GM21367 (cell line): ENCODE measurements around the gene CLIP2.

Experiments used
- ATAC-seq: cut with Tn5 transposase; IDR thresholded peaks from one replicate; pipeline ENCODE4 v1.9.1; 2021; ENCODE audit not compliant: unreplicated experiment

CLIP2 gene

DNA sequence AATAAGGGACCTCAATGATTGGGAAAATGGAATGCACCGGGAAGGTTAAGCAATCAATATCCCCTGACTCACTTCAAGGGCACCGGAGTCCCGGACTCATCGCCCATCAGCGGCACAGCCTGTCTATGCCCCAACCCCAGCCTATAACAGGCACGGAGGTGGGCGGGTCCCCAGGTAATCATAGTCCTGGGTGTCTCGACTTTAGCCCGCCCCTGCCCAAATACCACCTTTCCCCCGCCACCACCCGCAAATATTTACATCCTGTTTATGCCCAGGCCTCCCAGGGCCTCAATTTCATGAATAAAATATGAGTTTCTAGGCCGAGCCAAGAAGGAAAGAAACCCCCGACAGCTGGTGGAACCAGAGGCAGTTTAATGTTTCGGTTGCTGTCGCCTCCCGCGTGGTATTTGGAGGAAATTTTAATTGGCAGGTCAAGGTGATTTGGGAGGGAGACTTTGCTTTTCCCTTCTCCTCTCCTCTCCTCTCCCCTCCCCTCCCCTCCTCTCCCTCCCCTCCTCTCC is 19.4 kb upstream of the CLIP2 start:
- ATAC-seq: no peak

DNA sequence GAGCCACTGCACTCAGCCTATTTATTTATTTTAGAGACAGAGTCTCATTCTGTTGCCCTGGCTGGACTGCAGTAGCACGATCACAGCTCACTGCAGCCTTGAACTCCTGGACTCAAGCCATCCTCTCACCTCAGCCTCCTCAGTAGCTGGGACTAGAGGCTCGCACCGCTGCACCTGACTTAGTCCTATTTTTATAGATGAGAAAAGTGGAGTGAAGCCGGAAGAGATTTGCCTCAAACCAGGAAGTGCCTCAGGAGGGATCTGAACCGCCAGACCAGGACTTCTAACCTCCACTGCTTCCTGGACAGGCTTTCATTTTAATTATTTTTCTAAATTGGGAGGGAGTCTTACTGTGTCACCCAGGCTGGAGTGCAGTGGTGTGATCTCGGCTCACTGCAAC is 17.5 kb upstream of the CLIP2 start:
- ATAC-seq: no peak

DNA sequence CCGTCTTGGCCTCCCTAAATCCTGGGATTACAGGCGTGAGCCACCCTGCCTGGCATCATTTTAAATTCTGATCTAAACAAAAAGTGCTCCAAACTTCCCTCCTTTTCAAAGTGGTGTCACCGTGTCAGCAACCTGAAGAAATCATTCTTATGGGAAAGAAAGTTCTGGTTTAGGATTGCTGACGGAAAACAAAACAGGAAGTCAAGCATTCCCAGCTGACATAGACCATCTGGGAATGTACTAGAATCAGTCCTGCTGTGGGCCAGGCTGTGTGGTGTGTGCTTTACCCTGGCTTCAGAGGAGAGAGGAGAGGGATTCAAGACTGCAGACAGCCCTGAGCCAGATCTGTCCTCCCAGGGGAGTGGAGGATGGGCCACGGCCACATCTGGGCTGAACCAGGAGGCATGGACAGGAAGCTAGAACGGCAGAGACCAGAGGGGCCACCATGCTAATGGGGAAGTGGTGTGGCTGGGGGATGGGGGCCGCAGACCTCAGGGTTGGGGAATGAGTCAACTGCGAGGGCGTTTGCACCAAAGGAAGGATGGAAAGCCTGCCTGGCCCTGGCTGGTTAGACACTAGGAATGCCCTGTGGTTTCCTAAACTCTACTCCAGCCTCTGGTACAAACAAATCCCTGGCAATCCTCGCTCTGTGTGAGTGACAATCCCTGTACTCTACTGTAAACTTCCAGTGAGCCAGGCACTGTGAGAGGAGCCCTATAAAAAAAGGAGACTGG is 16.7 kb upstream of the CLIP2 start:
- ATAC-seq: peak; percentile 64

DNA sequence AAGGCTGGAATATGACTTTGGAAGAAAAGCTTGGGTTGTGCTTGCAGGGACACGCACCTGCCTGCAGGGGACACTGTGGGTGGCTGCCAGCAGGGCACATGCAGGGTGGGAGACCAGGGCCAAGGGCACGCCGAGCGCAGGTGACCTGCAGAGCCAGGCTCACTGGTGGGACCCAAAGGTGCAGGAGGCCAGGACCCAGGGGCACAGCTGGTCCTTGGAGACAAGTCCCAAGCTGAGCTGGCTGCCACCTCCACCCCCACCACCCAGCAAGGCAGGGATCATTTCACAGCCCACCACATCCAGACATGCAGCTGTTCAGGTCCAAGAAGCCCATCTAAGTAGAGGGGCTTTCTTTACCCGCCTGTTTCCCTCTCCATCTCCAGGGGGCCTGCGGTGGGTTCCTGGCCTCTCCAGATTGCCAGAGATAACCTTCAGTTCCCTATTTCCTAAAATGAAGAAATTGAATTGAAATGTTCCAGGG is 13.8 kb upstream of the CLIP2 start:
- ATAC-seq: no peak

DNA sequence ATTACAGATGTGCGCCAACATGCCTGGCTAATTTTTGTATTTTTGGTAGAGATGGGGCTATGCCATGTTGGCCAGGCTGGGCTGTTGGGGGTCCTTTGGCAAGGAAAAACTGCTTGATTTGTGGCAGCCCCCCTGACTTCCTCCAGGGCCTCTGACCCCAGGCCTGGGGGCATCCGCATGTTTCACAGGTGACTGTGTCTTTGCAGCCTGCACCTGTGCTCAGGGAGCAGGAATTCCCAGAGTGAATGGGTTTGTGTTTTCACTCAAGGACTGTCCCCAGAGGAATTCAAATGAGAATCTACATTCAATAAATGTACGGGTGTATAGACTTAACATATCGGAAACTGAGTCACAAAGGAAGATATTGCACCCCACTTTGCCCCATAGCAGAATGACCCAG is 11.6 kb upstream of the CLIP2 start:
- ATAC-seq: no peak

DNA sequence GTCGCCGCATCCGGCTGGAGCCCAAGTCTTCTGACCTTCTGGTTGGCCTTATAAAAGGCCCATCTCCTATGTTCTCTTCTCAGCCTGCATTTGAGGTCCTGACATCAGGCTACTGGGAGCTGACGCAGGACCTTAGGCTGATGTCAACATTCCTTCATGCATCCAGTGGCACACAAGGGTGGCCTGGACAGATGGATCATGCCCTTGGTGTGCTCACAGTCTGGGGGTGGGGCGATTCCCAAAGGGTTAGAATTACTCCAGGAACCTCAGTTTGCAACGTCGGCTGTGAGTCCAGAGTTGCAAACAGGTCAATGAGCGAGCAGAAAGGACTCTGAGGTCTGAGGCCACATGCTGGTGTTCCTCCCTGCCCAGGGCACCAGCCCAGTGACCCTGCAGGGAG is 8.2 kb upstream of the CLIP2 start:
- no peak for ATAC-seq

DNA sequence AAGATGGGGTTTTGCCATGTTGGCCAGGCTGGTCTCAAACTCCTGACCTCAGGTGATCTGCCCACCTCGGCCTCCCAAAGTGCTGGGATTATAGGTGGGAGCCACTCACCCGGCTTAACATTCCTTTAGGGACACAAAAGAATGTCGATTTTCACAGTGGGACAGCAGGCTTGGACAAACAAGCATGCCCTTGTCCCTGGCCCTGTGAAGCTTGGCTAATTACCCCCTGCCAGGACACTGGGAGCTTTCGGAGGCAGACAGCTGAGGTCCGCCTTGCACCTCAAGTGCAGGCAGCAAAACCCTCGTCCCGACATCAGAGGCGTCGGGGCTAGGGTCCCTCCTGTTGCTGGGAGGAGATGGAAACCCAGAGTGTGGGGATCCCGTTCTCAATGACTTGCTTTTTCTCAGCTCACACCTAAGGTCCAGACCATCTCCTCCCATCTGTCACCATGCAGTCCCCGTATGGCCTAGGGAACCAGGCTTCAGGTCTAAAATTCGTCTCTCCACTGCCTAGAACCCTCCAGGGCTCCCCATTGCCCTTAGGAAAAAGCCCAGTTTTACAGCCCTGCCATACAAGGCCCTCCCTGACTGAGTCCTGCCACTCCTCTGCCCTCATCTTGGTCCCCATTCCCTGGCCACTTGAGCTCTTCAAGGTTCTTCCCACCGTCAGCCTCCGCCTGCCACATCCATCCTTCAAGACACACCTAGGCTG is 6.3 kb upstream of the CLIP2 start:
- no peak for ATAC-seq

DNA sequence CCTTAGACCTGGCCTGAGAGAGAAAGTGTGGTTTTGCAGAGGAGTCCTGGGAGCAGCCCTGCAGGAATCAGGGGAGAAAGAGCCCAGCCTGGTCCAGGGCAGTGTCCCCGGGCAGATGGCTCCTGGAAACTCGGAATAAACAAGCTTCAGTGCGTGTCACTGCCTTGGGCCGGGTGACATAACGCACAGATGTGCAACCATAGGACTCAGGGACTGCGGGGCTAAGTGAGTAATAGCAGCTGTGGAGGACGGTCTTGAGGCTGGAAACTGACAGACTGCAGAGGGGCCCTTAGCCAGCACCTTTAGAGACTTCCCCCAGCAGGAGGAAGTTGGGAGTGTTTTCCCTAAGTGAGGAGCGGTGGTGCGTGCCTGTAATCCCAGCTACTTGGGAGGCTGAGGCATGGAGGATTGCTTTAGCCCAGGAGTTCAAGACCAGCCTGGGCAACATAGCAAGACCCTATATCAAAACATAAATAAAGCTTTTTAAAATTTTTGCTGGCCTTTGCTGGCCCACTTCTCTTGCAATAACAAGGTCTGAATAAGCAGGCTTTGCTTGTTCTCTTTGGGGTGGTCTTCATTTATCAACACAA is 5.3 kb upstream of the CLIP2 start:
- no peak for ATAC-seq

DNA sequence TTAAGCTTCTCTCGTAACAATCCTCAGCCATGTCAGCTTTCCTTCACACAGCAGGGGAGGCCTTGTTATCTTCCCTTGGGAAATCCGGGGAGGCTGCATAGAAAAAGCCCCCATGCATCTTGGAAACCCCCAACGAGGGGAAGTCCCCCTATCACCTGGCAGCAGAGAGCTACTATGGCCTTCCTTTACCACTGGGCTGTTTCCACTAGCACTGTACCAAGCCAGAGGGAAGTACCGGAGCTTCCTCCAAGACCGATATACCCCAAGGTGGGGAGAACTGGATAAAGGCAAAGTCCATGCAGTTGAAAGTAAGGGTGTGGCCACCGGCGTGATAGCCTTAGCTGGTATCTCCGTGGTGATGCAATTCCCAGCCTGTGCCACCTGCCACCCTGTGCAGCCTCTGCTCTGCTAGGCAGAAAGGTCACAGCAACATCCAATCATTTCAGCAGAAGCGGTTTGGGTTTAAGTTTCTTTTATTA is 4.4 kb upstream of the CLIP2 start:
- peak; percentile 37 for ATAC-seq

DNA sequence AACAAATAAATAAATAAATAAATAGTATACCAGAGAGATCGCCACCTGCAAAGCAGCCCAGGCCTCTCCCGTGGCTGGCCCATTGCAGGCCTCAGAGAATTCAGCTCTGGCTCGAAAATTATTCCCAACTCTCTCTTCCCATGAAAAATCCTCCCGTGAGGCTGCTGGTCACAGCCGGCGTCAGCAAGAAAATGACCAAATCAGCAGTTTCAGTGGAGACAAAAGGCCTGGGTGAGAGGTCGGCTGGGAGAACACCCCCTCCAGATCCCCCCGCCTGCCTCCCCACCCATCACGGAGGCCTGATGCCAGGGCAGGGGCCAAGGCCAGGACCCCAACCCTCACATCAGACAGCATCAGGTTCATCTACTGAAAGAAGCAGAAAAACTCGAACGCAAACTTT is 3.1 kb upstream of the CLIP2 start:
- ATAC-seq: no peak

DNA sequence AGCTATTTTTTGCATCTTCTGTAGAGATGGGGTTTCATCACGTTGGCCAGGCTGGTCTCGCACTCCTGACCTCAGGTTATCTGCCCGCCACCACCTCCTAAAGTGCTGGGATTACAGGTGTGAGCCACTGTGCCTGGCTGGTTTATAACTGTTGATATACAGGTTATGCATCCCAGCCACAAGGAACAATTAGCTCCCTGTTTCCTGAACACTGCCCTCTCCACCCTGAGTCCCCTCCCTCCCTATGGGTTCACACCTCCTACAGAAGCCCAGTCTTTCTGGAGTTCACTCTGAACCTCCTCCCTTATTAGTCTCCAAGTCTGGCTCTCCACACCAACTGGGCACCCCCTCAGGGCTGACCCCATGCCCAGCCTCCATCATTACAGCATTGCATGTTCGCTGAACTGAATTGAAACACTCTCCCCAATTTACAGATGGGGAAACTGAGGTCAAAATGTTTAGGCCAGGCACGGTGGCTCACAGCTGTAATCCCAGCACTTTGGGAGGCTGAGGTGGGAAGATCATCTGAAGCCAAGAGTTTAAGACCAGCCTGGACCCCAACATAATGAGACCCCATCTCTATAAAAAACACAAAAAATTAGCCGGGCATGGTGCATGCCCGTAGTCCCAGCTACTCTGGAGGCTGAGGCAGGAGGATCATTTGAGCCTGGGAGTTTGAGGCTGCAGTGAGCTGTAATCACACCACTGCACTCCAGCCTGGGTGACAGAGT is 1.7 kb upstream of the CLIP2 start:
- ATAC-seq: no peak

DNA sequence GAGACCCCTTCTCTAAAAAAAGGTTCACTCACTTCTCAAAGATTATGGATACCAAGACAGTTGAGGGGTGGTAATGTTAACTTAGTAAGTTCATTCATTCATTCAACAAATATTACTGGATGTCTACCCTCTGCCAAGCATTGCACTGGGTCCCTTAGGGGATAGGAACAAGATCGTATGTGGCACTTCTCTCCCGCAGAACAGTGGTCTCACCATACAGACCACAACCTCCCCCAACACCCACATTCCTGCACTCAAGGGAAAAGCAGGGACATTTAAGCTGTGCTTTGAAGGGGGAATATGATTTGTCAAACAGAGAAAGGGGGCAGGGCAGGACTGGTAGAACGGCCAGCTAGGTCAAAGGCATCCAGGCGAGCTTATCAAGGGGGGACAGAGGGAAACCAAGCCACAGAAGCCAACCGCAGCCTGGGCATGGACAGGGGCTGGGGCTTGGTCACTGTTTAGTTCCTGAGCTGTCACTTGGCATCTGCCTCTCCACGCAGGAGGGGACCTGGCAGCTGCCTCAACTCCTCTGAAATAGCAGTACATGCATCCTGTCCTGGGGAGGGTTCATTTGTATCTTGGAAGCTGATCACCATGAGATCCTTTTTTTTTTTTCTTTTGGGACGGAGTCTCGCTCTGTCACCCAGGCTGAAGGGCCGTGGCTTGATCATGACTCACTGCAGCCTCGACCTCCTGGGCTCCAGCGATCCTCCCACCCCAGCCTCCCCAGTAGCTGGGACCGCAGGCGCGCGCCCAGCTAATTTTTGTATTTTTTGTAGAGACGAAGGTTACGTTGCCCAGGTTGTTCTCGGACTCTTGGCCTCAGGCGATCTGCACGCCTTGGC is 949 bp upstream of the CLIP2 start:
- no peak for ATAC-seq

DNA sequence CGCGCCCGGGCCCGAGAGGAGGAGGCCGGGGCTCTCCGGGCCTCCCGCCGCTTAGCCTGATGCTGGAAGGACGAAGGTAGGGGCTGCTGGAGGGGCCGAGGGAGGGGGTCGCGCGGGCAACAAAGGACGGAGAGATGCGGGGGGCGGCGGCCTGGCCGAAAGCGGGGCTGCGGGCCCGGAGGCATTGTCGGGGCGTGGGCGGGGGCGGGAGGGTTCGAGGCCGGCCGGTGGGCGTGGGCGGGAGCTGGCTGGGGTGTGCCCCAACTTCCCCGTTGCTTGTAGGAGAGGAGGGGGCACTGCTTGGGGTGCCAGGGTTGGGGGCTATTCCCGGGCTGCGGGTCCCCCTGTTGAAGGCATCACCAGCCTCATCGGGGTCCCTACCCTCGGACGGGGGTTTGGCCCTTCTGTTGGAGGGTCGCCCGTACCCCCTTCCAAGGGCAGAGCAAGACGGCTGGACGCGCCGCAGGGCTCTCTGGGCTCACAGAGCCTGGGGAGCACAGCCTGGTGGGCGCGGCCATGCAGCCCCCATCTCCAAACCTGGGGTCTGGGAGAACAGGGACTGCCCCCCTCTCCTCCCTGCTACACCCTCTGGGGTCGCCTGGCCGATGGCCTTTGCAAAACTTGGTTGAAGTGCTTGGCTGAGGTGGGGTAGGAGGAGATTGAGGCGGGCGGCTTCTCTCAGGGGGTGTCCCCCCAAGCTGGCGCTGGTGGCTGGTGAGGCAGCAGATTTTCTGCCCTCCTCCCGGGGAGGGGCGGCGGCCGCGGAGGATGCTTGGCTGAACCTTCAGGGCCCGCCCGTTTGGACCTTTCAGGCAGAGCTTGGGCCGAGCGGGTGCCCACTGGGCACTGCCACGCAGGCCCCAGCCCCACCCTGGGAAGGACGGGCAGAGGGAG is 699 bp downstream of the CLIP2 start:
- ATAC-seq: no peak

DNA sequence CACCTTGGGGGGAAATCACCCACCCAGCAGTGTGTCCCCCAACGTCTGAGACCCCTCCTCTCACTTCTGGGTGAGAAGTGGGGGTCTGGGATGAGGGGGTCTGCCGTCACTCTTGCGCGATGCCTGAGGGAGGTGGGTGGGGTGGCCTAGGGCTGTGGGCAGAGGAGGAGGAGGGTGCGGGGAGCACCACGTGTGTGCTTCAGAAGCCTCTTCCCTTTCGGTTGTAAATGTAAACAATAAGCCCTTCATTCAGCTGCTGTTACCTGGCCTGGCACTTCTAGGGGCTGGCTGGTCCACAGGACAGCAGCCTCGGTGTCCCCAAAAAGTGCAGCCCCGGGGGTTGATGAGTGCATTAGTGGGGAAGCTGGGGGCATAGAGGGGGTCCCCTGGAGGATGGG is 1.3 kb downstream of the CLIP2 start:
- no peak for ATAC-seq

DNA sequence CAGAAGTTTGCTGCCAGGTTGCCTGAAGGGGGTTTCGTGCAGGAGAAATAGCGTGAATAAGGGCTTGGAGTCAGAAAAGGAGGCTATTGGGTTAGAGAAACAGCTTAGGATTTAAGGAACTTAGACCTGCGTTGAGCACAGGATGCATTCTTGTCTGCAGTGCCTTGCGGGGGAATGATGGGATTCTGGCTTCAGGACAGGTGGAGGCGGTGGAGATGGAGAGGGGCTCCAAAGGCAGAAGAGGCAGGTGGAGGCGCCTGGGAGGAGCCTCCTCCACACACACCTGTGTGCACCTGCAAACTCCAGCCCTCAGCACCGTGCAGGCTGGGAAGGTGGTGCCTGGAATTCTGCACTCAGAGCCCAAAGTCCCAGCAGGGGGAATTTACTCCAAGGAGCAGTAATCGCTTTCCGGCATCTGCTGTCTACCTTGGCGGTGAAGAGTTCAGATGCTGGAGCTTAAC is 1.8 kb downstream of the CLIP2 start:
- ATAC-seq: no peak

DNA sequence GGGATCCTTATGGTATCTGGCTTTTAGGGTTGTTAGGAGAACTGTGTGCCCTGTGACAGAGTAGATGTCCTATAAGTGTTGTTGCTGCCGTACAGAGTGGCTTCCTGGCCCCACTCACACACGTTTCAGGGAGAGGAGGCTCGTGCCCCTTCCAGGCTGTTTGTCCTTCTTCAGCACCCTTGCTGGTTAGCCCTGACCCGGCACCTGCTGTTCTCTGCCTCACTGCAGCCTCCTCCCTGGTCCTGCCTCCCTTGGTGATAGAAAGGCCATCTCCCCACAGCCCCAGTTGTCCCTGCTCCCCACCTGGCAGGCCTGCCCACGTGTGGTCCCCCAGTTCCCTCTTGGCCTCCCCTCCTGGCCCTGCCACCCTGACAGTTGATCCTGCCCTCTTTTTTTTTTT is 2.3 kb downstream of the CLIP2 start:
- ATAC-seq: no peak

DNA sequence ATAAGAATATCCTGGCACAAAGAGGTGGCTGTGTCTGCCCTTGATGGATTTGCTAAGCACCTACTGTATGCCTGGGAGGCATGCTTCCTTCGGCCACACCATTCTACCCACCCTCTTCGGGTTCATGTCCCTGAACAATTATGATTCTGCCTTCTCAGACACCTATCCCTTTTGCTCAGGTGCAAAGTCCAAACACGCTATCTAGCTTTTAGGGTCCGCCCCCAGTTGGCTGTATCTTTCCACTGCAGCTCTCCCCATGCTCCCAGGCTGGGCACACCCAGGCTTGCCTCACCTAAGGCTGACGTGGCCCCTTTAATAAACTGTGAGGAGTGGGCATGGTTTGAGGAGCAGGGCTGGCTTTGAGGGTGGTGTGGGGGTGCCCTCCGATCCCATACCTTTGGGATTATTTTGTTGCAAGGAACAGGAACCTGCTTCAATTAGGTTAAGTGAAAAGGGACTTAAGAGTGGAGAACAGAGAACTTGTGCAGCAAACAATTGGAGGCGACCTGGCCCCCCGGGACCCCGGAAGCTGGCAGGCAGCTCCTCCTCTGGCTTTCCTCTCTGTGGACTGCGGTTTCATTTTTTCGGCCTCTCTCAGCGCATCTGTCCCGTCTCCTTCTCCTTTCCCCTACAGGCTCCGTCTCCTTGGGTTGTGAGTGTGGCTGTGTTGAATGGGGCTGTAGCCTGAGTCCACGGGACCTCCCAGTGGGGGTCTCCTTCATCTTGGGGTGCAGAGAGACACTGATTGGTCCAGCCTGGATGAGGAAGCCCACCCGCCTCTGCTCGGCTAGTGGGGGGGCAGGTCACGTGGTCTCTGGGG is 3.8 kb downstream of the CLIP2 start:
- no peak for ATAC-seq

DNA sequence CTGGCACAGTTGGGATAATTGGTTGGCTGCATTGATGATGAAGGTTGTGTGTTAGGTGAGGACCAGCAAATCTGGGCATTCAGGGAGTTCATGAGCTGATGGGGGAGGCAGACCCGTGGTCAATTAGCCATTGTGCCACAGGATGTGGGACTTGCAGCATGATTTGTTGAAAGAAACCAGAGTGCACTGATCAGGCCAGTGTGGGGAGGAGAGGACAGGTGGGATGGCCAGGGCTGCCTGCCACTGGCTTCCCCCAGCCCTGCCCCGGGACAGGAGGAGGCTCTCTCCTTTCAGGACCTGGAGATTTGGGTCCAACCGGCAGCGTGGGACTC is 4.3 kb downstream of the CLIP2 start:
- ATAC-seq: no peak
